ENCODE results near the gene SERPINA6.

DNA sequence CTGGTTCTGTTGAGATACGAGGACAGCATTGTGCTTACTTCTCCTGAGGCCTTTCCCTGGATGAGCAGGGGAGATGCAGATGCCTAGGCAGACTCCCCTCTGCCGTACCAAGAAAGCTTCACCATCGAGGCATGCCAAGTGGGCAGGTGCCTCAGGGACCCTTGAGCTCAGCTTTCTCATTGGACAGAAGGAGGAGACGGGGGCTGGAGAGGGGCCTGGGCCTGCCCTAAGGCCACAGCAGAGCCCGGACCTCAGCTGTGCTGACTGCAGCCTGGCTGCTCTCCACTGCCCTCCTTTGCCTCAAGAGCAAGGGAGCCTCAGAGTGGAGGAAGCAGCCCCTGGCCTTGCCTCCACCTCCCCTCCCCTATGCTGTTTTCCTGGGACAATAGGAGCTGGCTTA is 41.8 kb upstream of the SERPINA6 start:
- TF ChIP-seq SUZ12 (IDR thresholded peaks at IDR 0.05; ENCODE audit: extremely low read depth, insufficient read depth, insufficient read length) (no peak), ZNF274 (IDR thresholded peaks at IDR 0.05; ENCODE audit: low read depth, low read length) (no peak)

All from NT2/D1 (cell line).